ENCODE data around the gene SUSD6. TPM values are rescaled to one million over a fixed set of nuclear protein-coding genes. Genes with fewer than 3 reads are reported as not detected.

SUSD6 gene
- total and polyA plus RNA-seq, 9 of the 15 experiments (the other 6 are each of a cell fraction or from before 2014, with no cell fraction given) = 2.9 to 20.7 (median 5.6) TPM

DNA sequence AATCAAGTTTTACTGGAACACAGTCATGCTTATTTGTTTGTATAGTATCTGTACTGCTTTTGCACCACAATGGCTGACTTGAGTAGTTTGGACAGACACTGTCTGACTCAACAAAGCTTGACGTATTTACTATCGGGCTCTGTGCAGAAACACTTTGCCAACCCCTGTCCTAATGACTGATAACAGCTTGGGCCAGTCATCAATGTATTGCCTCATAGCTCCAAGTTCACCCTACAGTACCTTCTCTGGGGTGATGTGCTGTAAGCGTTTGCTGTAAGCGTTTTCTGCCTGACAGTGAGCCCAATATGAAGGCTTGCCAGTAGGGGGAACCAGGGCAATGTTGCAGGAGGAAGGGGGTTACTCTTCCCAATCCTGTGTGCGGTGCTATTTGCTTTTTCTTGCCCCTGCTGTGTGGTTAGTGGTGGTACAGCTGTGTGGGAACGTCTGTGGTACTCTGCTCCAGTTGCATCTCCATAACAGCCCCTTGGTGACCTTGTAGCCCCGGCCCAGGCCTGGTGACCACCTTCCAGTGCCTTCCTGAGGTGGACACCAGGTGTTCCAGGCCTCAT lies 31.3 kb upstream of the SUSD6 start (continued):
- TF ChIP-seq, protein P1, sequence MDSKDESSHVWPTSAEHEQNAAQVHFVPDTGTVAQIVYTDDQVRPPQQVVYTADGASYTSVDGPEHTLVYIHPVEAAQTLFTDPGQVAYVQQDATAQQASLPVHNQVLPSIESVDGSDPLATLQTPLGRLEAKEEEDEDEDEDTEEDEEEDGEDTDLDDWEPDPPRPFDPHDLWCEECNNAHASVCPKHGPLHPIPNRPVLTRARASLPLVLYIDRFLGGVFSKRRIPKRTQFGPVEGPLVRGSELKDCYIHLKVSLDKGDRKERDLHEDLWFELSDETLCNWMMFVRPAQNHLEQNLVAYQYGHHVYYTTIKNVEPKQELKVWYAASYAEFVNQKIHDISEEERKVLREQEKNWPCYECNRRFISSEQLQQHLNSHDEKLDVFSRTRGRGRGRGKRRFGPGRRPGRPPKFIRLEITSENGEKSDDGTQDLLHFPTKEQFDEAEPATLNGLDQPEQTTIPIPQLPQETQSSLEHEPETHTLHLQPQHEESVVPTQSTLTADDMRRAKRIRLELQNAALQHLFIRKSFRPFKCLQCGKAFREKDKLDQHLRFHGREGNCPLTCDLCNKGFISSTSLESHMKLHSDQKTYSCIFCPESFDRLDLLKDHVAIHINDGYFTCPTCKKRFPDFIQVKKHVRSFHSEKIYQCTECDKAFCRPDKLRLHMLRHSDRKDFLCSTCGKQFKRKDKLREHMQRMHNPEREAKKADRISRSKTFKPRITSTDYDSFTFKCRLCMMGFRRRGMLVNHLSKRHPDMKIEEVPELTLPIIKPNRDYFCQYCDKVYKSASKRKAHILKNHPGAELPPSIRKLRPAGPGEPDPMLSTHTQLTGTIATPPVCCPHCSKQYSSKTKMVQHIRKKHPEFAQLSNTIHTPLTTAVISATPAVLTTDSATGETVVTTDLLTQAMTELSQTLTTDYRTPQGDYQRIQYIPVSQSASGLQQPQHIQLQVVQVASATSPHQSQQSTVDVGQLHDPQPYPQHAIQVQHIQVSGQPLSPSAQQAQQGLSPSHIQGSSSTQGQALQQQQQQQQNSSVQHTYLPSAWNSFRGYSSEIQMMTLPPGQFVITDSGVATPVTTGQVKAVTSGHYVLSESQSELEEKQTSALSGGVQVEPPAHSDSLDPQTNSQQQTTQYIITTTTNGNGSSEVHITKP (IDR thresholded peaks at IDR 0.05; ENCODE audit: partially characterized antibody) = peak; percentile 41
- TF ChIP-seq GATAD2B (IDR thresholded peaks at IDR 0.05; ENCODE audit: borderline replicate concordance) (peak; percentile 24; the same call in 1 of the 2 replicates), KLF10 (CRISPR knock-in tag; IDR thresholded peaks at IDR 0.05) (no peak), DPF2 (IDR thresholded peaks at IDR 0.05) (peak; percentile 70), STAT5A (IDR thresholded peaks at IDR 0.05; ENCODE audit: borderline replicate concordance, low read length) (peak; percentile 32; the same call in 1 of the 2 replicates), ZNF766 (CRISPR knock-in tag; conservative IDR thresholded peaks at IDR 0.05) (0 out of 2 replicates have a peak, but pooled peaks have one; percentile 37), POLR3G (IDR thresholded peaks at IDR 0.05; ENCODE audit: extremely low read depth, insufficient read length, insufficient replicate concordance) (no peak), JUN (IDR thresholded peaks at IDR 0.05; ENCODE audit: borderline replicate concordance, low read depth, low read length) (peak; percentile 60; the same call in 1 of the 2 replicates), JUN (CRISPR knock-in tag; IDR thresholded peaks at IDR 0.05; ENCODE audit: borderline replicate concordance) (no peak), CREM (IDR thresholded peaks at IDR 0.05; ENCODE audit: low read depth) (peak; percentile 67), TCF3 (CRISPR knock-in tag; IDR thresholded peaks at IDR 0.05) (peak; percentile 76), ZNF354B (CRISPR knock-in tag; IDR thresholded peaks at IDR 0.05) (no peak), KAT8 (IDR thresholded peaks at IDR 0.05; ENCODE audit: low read depth) (no peak)
- TF ChIP-seq, protein P2, sequence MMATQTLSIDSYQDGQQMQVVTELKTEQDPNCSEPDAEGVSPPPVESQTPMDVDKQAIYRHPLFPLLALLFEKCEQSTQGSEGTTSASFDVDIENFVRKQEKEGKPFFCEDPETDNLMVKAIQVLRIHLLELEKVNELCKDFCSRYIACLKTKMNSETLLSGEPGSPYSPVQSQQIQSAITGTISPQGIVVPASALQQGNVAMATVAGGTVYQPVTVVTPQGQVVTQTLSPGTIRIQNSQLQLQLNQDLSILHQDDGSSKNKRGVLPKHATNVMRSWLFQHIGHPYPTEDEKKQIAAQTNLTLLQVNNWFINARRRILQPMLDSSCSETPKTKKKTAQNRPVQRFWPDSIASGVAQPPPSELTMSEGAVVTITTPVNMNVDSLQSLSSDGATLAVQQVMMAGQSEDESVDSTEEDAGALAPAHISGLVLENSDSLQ (IDR thresholded peaks at IDR 0.05) = peak; percentile 30; the same call in 1 of the 2 replicates
- TF ChIP-seq, protein P3, sequence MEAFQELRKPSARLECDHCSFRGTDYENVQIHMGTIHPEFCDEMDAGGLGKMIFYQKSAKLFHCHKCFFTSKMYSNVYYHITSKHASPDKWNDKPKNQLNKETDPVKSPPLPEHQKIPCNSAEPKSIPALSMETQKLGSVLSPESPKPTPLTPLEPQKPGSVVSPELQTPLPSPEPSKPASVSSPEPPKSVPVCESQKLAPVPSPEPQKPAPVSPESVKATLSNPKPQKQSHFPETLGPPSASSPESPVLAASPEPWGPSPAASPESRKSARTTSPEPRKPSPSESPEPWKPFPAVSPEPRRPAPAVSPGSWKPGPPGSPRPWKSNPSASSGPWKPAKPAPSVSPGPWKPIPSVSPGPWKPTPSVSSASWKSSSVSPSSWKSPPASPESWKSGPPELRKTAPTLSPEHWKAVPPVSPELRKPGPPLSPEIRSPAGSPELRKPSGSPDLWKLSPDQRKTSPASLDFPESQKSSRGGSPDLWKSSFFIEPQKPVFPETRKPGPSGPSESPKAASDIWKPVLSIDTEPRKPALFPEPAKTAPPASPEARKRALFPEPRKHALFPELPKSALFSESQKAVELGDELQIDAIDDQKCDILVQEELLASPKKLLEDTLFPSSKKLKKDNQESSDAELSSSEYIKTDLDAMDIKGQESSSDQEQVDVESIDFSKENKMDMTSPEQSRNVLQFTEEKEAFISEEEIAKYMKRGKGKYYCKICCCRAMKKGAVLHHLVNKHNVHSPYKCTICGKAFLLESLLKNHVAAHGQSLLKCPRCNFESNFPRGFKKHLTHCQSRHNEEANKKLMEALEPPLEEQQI (IDR thresholded peaks at IDR 0.05) = no peak
- TF ChIP-seq, protein P4, sequence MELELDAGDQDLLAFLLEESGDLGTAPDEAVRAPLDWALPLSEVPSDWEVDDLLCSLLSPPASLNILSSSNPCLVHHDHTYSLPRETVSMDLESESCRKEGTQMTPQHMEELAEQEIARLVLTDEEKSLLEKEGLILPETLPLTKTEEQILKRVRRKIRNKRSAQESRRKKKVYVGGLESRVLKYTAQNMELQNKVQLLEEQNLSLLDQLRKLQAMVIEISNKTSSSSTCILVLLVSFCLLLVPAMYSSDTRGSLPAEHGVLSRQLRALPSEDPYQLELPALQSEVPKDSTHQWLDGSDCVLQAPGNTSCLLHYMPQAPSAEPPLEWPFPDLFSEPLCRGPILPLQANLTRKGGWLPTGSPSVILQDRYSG (tag; conservative IDR thresholded peaks at IDR 0.05; ENCODE audit: low read depth) = no peak
